Islet of Langerhans (tissue), 1 donor: ENCODE measurements around the gene AP4S1.
"Not testable (repeated sequence)": the region's sequence is repeated elsewhere in the genome, so short reads cannot be mapped to it uniquely, and the experiment has no call there.

Source experiments
- FAIRE-seq: peaks from one replicate; lab custom pipeline; 2011; peaks lifted over from hg19 to GRCh38; lab: Jason Lieb, UNC

The AP4S1 gene, protein sequence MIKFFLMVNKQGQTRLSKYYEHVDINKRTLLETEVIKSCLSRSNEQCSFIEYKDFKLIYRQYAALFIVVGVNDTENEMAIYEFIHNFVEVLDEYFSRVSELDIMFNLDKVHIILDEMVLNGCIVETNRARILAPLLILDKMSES

DNA sequence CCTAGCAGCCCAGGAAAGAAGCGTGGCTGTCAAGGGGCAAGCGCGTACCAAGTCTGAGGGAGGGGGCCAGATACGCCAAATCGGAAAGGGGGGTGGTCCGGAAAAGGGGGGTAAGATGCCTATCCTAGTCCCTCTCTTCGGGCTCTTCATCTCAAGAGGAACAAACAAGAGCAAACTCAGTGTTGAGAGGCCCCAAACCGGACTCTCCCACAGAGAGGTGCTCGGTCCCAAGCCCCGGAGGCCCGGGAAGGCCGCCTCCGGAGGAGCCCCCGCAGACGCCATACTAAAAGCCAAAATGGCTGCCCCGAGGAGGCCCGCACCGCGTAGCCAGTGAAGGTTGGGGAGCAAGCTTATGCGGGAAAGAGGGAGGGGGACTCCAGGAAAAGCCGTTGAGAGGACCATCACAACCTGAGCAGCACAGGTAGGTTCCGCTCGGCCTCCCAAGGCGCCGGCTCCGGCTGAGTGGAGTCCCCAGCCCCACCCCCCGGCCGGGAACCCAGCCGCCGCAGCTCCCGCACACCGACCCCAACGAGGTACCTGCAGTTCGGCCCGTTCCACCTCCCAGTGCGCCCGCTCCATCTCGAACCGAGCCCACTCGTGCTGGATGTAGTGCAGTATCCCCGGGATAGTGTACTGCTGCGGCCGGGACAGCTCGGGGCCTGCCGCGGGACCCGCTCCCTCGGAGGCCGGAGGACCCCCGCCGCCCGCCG is at the start of gene AP4S1:
TSS of gene AP4S1 (plus strand) at position 283 of the 710 bp plus-strand sequence. CDS start 40,548 bp downstream, outside the sequence.
- no peak for FAIRE-seq

DNA sequence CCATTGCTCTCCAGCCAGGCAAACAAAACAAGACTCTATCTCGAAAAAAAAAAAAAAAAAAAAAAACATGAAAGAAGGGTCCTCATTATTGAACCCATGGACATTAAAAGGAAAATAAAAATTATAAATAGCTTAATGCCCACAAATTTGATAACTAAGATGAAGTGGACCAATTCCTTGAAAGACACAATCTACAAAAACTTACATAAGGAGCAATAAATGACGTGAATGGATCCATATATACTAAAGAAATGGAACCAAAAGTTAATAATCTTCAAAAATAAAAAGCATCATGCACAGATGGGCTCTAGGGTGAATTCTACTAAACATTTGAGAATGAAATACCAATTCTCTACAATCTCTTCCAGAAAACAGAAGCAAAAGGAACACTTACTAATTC is 47.7 kb upstream of the AP4S1 start:
- FAIRE-seq = no peak

DNA sequence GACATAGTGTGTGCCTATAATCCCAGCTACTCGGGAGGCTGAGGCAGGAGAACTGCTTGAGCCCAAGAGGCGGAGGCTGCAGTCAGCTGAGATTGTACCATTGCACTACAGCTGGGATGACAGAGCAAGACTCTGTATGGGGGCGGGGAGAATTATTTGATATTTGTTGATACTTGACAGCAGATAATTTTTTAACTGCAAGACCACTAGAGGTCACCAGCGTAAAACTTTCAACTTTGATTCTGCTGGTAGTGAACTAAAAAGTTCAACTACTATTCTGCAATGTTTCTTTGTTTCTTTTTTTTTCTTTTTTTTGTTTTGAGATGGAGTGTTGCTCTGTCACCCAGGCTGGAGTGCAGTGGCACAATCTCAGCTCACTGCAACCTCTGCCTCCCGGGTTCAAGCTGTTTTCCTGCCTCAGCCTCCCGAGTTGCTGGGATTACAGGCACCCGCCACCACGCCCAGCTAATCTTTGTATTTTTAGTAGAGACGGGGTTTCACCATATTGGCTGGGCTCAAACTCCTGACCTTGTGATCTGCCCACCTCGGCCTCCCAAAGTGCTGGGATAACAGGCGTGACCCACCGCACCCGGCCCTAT is 45.2 kb upstream of the AP4S1 start:
- FAIRE-seq = peak; percentile 95

DNA sequence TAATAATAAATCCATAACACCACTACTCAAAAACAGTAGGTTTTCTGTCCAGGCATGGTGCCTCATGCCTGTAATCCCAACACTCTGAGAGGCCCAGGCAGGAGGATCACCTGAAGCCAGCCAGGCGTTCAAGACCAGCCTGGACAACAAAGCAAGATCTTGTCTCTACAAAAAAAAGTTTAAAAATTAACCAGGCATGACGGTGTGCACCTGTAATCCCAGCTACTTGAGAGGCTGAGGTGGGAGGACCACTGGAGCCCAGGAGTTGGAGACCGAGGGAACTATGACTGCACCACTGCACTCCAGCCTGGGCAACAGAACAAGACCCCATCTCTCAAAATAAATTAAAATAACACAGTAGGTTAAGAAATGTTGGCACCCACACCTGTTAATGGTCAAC is 44.5 kb upstream of the AP4S1 start:
- no peak for FAIRE-seq

DNA sequence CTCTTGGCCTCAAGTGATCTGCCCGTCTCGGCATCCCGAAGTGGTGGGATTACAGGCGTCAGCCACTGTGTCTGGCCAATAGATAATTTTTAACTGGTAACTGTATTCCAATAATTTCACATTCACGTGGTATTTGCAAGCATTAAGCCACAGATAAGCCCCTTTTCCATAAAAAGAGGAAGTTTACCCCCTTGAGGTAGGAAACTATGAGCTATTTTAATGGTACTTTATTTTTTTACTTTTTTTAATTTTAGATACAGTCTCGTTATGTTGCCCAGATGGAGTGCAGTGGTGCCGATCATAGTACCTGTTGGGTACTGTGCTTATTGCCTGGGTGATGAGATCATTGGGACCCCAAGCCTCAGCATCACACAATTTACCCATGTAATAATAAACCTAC is 42.9 kb upstream of the AP4S1 start:
- FAIRE-seq = no peak

DNA sequence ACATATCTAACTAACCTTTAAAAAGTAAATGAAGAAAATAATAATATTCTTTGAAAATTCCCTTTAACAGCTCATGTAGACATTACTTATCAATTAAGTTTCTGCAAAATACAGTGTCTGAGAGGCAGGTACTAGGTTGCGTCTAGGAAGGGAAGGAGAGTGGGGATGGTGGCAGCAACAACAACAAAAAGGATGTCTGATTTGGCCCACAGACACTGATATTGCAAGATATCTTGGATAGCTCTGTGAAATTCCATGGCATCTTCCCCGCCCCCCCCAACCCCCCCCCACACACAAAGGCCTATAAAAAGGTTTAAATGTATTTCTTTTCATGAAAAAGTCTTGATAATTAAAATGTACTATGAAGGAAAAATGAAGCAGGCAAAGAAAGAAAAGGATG is 41.6 kb upstream of the AP4S1 start:
- FAIRE-seq = no peak

DNA sequence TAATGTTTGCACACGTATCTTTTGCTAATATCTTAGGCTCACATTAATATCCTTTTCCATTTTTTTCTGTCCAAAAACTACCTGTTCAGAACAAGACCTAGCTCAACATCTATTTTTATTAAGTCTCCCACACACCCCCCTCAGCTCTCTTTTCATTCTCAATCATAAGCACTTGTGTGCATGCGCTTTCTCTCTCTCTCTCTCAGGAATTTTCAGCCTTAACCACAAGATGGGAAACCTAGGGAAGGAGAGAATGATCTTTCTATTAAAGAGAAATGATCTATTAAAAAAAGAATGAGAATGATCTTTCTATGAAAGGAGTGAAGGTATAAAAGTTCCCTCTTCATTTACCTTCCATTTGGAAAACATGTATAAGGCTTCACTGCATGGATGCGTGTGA is 39.7 kb upstream of the AP4S1 start:
- no peak for FAIRE-seq

DNA sequence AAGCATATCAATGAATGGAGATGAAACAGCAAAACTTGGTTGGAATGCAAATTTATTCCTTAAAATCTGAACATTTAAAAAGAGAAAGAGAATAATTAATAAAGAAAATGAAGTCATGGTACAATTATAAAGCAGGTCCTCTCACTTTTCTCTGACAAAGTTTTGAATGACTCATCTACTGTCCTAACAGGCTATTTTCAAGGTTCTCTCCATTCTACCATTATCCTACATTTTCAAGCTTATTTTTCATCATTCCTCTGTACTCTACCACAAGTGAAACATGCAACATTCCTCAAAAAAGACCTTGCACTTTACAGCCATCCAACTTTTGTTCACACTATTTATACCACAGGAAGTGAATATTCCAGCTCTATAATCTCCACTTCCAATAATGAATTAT is 36.9 kb upstream of the AP4S1 start:
- no peak for FAIRE-seq

DNA sequence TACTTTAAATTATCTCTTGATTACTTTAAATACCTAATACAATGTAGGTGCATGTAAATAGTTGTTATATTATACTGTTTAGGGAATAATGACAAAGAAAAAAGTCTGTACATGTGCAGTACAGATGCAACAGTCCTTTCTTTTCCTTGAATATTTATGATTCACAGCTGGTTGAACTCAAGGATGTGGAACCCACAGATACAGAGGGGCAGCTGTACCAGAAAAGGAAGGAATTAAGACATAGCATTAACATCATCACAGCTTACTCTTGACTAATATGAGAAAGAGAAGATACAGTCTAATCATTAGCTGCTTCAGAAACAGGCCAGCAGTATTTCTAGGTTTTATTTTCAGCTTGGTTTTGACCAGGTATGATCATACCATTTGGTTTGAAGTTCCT is 34.7 kb upstream of the AP4S1 start:
- no peak for FAIRE-seq

DNA sequence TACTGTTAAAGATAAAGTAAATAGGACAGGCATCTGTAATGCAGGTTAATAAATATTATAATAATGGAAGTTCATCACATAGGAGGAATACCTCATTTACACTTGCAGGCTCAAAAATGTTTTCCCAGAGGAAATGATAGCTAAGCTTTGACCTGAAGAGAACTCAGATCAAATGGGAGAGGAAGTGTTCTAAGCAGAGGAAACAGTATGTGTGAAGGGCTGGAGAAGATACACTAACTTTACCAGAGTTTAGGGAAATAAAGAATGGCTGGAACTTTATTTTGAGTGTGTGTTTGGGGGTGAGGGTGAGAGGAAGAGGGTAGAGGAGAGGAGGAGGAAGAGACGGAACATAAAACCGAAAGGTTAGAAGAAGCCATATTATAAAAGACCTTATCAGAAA is 34.0 kb upstream of the AP4S1 start:
- FAIRE-seq = no peak

DNA sequence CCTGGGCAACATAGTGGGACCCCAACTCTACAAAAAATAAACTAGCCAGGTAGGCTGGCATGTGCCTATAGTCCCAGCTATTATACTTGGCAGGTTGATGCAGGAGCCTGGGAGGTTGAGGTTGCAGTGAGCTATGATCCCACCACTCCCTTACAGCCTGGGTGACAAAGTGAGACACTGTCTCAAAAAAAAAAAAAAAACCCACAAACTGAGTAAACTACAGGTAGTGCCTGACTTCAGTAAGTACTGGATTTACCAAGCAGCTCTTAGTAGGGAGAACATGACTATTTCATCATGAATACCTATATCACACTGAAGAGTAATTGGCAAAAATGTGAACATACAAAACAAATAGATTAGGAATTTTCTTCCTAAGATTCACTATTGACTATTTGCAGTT is 32.4 kb upstream of the AP4S1 start:
- no peak for FAIRE-seq

DNA sequence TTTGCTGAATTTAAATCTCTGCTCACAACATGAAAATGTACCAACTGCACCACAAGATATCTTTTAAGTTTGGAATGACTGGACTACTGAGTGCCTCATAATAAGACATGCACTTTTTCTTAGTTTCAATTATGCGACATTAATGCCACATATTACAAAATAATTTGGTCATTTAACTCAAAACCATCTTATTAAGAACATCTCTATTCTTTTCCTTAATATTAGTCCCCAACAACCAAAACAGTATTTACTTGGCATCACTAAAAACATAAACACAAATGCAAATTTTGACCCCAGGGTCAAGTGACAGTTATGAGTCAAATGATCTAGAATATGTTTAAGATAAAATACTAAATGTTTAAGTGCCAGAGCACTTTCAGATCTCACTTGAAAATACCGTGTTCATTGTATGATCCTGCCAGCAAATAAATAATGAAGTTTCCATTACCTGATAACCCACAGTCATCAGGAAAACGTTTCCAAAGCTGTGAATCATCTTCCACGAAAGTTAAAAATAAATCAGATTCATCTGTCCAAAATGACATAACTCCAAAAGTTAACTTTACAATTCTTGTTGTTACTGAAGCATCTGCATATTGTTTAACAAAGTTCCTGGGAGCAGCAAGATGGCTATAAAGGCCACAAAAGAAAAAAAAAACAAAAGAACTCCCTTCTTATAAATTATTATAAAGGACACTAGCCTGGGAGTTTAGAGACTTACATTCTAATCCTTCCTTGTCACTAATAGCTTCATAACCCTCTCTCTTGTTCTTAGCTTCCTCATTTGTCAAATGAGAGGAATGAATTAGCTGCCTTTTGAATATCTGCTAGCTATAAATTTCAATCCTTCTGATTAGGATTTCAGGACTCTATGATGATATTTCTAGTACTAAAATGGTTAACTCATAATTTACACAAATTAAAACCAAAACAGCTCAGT is 30.5 kb upstream of the AP4S1 start:
- peak; percentile 96 for FAIRE-seq

DNA sequence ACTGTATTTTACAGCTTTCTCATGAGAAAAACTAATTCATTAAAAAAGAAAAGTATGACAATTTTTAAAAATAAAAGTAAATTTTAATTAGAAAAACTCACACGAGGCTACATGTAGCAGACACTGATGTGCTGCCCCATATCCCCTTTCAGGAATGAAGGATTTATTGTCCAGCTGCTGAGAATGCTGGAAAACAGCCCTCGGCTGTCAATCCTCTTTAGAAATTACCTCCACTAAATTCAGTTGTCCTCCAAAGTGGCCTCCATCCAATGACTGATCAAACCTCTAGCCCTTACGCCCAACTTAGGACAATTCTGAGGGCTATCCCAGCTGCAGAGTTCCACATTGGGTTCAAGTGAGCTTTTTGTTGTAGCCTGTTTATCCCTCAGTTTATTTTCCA is 29.8 kb upstream of the AP4S1 start:
- FAIRE-seq = no peak

DNA sequence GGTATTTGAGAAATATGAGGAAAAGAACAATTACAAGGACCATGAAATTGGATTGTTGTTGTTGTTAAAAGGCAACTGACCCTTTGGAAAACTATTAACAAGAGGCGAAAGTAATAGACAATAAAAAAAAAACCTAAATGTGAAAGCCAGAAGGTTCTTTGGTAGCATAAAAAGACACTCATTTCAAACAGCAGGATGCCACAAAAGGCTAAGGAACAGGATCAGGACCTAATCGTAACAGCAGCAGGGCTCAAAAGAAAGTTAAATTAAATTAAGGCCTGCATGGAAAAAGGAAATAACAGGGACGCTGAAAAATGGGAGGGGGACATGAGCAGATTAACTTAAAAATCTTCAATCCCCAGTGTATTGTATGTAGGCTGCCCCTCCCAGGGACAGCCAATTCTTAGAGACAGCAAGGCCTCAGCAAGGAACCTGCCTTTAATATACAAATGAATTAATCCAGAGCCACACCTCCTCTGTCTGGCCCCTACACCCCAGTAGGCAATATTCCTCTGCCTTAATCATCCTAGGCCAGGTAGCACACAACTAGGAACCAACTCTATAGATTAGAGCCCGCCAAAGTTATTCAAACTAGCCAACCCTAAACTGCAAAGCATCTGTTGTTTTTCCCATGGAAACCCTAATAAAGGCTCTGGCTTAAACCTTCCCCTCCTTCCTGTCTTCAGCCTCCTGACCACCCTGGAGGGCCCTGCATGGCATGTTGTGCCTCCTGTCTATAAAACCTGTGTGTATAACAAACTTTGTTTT is 28.4 kb upstream of the AP4S1 start:
- FAIRE-seq = no peak

DNA sequence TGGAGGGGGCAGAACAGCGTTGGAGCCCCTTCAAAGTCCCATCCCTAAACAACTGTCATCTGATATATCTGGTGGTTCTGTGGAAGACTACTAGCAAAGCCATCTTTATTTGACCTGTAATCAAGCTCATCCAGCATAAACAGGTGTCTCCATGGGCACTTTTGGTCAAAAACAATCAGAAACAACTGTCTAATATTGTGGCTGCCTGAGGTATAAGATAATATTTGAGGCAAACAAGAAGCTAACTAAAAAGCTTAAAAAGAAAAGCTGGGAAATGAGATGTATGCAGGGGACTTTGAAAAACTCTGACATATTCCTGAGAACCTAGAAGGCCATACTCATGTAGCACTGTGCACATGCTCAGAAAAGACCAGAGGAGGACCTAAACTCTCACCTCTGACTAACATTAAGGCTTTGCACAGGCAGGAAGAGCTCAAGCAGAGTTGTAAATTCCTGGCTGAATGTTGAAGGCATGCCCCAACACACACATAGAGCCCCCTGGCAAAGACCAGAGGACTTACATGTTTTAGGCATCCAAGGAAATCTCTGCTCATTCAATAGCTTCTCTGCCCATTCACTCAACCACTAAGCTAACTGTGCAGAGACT is 27.2 kb upstream of the AP4S1 start:
- FAIRE-seq = no peak

DNA sequence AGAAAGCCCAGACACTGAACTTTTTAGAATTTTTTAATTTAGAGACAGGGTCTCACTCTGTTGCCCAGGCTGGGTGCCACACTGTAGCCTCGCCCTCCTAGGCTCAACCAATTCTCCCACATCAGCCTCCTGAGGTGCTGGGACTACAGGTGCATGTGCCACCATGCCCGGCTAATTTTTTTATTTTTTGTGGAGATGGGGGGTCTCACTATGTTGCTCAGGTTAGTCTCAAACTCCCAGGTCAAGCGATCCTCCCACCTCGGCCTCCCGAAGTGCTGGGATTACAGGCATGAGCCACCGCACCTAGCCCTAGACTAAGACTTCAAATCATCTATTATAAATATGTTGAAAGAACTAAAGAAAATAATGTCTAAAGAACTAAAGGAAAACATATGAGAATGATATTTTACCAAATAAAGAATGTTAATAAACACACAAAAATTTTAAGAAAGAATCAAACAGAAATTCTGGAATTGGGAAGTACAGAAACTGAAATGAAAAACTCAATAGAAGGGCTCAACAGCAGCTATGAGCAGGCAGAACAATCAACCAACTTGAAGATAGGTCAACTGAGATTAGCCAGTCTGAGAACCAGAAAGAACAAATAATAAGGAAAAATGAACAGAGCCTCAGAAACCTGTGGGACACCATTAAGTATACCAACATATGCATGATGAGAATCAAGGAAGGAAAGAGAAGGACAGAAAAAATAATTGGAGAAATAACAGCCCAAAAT is 26.2 kb upstream of the AP4S1 start:
- no peak for FAIRE-seq

DNA sequence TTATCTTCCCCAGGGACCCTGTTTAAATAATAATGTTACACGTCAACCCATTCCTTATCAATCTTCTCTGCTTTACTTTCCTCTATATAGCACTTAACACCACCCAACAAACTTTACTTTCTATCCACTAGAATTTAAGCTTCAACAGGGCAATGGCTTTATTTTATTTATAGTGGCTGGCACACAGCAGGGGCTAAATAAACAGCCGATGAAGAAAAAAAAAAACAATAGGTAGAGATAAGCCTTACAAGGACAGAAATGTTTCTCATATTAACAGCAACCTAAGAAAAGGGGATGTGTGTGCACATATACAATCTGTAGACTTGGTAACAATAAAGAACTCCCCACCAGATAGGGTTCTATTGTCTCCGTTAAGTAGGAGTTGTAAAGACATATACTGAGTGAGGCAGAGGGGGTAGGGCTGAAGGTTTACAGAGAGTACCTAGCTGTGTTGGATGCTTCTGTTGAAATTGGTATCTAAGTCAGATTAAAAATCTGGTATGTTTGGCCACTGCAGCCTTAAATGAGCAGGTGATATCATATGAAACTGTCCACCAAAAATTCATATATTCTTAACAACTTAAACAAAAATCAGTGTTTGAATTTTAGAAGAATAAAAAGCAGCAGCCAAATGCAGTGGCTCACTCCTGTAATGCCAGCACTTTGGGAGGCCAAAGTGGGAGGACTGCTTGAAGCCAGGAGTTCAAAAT is 24.7 kb upstream of the AP4S1 start:
- no peak for FAIRE-seq

DNA sequence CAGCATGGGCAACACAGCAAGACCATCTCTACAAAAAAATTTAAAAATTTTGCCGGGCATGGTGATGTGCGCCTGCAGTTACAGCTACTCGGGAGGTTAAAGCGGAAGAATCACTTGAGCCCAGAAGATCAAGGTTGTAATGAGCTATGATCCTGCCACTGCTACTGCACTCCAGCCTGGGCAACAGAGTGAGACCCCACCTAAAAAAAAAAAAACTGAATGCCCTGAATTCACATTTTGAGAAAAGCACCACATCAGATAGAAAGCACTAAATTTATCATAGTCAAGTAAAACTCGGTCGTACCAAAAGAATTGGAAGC is 24.1 kb upstream of the AP4S1 start:
- no peak for FAIRE-seq

DNA sequence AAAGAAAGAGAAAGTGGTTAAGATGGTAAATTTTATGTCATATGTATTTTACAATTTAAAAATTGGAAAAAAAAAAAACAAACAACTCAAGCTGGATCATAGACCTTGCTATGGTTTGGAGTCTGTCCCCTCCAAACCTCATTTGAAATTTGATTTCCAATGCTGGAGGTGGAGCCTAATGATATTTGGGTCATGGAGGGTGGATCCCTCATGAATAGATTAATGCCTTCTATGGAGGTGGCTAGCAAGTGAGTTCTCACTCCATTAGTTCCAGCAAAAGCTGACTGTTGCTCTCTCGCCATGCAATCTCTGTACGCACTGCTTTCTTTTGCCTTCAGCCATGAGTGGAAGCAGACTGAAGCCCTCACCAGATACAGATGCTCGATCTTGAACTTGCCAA is 22.2 kb upstream of the AP4S1 start:
- no peak for FAIRE-seq

DNA sequence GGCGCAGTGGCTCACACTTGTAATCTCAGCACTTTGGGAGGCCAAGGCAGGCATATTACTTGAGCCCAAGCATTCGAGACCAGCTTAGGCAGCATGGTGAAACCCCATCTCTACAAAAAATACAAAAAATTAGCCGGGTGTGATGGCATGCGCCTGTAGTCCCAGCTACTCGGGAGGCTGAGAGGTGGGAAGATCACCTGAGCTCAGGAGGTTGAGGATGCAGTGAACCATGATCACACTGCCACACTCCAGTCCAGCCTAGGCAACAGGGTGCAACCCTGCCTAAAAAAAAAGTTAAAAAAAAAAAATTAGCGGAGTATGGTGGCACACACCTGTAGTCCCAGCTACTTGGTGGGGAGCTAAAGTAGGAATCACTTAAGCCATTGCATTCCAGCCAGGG is 21.4 kb upstream of the AP4S1 start:
- FAIRE-seq = not testable (repeated sequence)

DNA sequence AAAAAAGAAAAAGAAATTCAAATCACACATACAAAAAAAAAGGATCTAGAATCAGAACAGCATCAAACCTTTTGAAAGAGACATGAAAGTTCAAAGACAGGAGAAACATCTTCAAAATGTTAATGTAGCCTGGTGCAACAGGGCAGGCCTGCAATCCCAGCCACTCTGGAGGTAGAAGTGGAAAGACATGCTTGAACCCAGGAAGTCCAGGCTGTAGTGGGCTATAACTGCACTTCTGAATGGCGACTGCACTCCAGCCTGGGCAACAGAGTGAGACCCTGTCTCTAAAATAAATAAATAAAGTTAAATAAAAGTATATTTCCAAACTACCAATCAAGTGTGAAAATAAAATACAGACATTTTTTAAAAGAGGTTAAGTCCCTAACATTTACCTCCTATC is 18.7 kb upstream of the AP4S1 start:
- FAIRE-seq = no peak
